ENCODE results near the gene SCLY.

DNA sequence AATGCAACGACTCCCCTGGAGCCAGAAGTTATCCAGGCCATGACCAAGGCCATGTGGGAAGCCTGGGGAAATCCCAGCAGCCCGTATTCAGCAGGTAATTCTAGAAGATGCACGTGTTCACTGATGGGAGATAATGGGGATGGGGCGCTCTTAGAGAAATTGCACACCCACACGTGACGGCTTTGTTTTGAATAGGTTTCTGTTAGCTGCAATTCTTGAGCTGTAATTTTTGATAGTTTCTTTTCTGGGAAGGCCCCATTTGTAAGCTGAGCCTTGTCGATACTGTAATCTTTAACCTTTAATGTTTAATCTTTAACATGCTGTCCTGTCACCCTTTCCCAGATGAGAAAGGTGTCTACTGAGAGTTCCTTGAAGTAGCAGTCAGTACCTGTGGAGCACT, 3.6 kb downstream of the SCLY start:
- TF ChIP-seq POLR2A (IDR thresholded peaks at IDR 0.05) = no peak
- TF ChIP-seq, protein P1, sequence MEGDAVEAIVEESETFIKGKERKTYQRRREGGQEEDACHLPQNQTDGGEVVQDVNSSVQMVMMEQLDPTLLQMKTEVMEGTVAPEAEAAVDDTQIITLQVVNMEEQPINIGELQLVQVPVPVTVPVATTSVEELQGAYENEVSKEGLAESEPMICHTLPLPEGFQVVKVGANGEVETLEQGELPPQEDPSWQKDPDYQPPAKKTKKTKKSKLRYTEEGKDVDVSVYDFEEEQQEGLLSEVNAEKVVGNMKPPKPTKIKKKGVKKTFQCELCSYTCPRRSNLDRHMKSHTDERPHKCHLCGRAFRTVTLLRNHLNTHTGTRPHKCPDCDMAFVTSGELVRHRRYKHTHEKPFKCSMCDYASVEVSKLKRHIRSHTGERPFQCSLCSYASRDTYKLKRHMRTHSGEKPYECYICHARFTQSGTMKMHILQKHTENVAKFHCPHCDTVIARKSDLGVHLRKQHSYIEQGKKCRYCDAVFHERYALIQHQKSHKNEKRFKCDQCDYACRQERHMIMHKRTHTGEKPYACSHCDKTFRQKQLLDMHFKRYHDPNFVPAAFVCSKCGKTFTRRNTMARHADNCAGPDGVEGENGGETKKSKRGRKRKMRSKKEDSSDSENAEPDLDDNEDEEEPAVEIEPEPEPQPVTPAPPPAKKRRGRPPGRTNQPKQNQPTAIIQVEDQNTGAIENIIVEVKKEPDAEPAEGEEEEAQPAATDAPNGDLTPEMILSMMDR (IDR thresholded peaks at IDR 0.05) = no peak
- no peak for TF ChIP-seq POLR2AphosphoS5 (IDR thresholded peaks at IDR 0.05; ENCODE audit: insufficient read depth in 1 of 2, low read depth in 1 of 2)

Measured in vagina (tissue), 2 donors.